Measurements from ENCODE around the gene CARMIL1. TPM values are rescaled to one million over a fixed set of nuclear protein-coding genes. Genes with fewer than 3 reads are reported as not detected.

Gene CARMIL1
- total RNA-seq, 4 donors from 2014 or later: 6.2 to 17.2 (median 11.5) TPM

GRCh38 chr6:25508051-25508450, 228.9 kb downstream of the CARMIL1 start:
- no peak overlapping the region for H3K27ac ChIP-seq

DNA sequence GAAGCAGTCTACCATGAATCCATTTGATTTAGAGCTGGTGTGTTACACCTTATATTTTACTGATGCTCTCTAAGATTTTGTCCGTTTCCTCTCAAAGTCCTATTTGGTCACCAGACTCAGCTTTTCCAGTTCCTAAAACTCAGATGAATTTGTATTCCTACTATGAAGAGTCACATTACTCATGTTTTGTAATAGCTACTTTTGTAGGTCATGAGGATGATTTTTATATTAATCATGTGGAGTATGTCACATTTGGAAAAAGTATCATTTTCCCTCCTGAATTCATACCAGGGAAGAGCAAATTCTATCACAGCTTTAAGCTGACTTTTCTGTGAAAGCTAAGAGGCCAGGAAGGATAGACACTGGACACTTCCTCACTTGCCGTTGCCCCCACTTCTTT, 232.2 kb downstream of the CARMIL1 start:
- no peak overlapping the region for H3K4me3 ChIP-seq
- no peaks in the 10 kb centered on the region for H3K4me1 ChIP-seq
- H3K9me3 ChIP-seq: no peaks in the 10 kb centered on the region
- H3K27me3 ChIP-seq: no peaks in the 10 kb centered on the region
- peaks cover 0 to 5% of the 10 kb centered on the region in 2 donors for H3K36me3 ChIP-seq
- TF ChIP-seq, protein P1, sequence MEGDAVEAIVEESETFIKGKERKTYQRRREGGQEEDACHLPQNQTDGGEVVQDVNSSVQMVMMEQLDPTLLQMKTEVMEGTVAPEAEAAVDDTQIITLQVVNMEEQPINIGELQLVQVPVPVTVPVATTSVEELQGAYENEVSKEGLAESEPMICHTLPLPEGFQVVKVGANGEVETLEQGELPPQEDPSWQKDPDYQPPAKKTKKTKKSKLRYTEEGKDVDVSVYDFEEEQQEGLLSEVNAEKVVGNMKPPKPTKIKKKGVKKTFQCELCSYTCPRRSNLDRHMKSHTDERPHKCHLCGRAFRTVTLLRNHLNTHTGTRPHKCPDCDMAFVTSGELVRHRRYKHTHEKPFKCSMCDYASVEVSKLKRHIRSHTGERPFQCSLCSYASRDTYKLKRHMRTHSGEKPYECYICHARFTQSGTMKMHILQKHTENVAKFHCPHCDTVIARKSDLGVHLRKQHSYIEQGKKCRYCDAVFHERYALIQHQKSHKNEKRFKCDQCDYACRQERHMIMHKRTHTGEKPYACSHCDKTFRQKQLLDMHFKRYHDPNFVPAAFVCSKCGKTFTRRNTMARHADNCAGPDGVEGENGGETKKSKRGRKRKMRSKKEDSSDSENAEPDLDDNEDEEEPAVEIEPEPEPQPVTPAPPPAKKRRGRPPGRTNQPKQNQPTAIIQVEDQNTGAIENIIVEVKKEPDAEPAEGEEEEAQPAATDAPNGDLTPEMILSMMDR (IDR thresholded peaks at IDR 0.05): no peak
- TF ChIP-seq POLR2AphosphoS5 (IDR thresholded peaks at IDR 0.05): no peak
- no peak for TF ChIP-seq POLR2A (IDR thresholded peaks at IDR 0.05)
- TF ChIP-seq EP300 (IDR thresholded peaks at IDR 0.05): no peak
- peak; percentile 60 for ATAC-seq
- H3K27ac ChIP-seq: no peak overlapping the region
- WGBS, 2 donors (ENCODE audit: low coverage in 1 of 2): 41 to 58% methylated on average over 2 of the region's 2 CpGs

More at GRCh38 chr6:25508051-25508450, 228.9 kb downstream of the CARMIL1 start:
- no peaks in the 10 kb centered on the region for H3K36me3 ChIP-seq
- 70 to 74% methylated on average over 2 of the region's 3 CpGs for WGBS, 2 donors (ENCODE audit: low coverage in 1 of 2)
- no peak overlapping the region for H3K4me3 ChIP-seq
- H3K4me1 ChIP-seq: no peaks in the 10 kb centered on the region
- no peak for ATAC-seq
- H3K27me3 ChIP-seq: no peaks in the 10 kb centered on the region
- no peak for TF ChIP-seq POLR2A (IDR thresholded peaks at IDR 0.05)
- TF ChIP-seq POLR2AphosphoS5 (IDR thresholded peaks at IDR 0.05): no peak
- no peak for TF ChIP-seq EP300 (IDR thresholded peaks at IDR 0.05)
- TF ChIP-seq, protein P1 (IDR thresholded peaks at IDR 0.05): no peak
- H3K9me3 ChIP-seq: no peaks in the 10 kb centered on the region

DNA sequence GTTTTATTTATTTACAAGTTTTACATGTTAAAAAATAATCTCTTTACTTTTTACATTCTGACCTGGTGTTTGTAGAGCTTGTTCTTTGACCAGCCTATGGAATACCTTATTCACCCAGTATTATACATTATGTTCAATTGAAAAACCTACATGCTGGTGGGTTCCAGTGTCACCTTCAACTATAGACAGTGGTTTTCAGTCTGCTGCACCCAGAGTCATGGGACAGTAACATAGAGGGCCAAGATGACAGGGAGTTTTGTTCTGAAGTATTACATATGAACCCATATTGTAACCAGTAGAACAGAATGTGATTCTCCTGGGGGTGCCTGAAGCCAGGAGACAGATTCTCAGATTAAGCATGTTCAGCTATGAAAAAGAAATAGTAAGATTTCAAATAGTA, 233.4 kb downstream of the CARMIL1 start:
- H3K27me3 ChIP-seq: no peaks in the 10 kb centered on the region
- TF ChIP-seq, protein P1 (IDR thresholded peaks at IDR 0.05): no peak
- TF ChIP-seq EP300 (IDR thresholded peaks at IDR 0.05): no peak
- TF ChIP-seq POLR2A (IDR thresholded peaks at IDR 0.05): no peak
- peaks cover 0 to 5% of the 10 kb centered on the region in 2 donors for H3K36me3 ChIP-seq
- no peaks in the 10 kb centered on the region for H3K4me1 ChIP-seq
- no peak overlapping the region for H3K4me3 ChIP-seq
- H3K27ac ChIP-seq: no peak overlapping the region
- H3K9me3 ChIP-seq: no peaks in the 10 kb centered on the region
- ATAC-seq: no peak

DNA sequence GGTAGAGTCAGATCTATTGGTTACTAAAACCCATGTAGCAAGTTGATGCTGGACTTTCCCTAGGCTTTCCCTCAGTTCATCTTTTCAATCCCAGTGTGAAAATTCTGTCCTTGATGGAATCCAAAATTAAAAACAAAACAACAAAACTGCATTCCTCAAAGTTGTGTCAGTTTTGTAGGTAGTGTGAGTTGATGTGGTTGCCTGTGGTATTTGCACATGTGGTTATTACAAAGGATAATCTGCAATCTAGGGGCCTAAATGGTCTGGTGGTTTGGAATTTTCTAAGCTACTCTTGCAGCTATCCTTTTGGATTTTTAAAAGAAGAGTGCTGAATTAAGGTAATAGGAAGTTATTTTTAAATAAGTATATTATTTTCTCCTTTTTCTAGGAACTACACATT, 240.7 kb downstream of the CARMIL1 start:
- no peaks in the 10 kb centered on the region for H3K4me1 ChIP-seq
- no peak overlapping the region for H3K4me3 ChIP-seq
- no peaks in the 10 kb centered on the region for H3K9me3 ChIP-seq
- peaks cover 0 to 17% of the 10 kb centered on the region in 2 donors for H3K36me3 ChIP-seq
- no peak for TF ChIP-seq EP300 (IDR thresholded peaks at IDR 0.05)
- no peak for TF ChIP-seq POLR2AphosphoS5 (IDR thresholded peaks at IDR 0.05)
- TF ChIP-seq POLR2A (IDR thresholded peaks at IDR 0.05): no peak
- TF ChIP-seq, protein P1 (IDR thresholded peaks at IDR 0.05): no peak
- no peaks in the 10 kb centered on the region for H3K27me3 ChIP-seq
- ATAC-seq: no peak
- no peak overlapping the region for H3K27ac ChIP-seq

GRCh38 chr6:25524542-25524941, 245.4 kb downstream of the CARMIL1 start:
- ATAC-seq: no peak
- no peaks in the 10 kb centered on the region for H3K4me1 ChIP-seq
- 33 to 38% methylated on average over 1 of the region's 1 CpG for WGBS, 2 donors (ENCODE audit: low coverage in 1 of 2)
- TF ChIP-seq POLR2A (IDR thresholded peaks at IDR 0.05) (no peak), POLR2AphosphoS5 (IDR thresholded peaks at IDR 0.05) (no peak), EP300 (IDR thresholded peaks at IDR 0.05) (no peak)
- TF ChIP-seq, protein P1 (IDR thresholded peaks at IDR 0.05): no peak
- no peaks in the 10 kb centered on the region for H3K9me3 ChIP-seq
- H3K27me3 ChIP-seq: no peaks in the 10 kb centered on the region
- H3K27ac ChIP-seq: no peak overlapping the region
- H3K36me3 ChIP-seq: peaks cover 0 to 8% of the 10 kb centered on the region in 2 donors
- H3K4me3 ChIP-seq: no peak overlapping the region
